Measurements from ENCODE around the gene TMEM131. TPM values are rescaled to one million over a fixed set of nuclear protein-coding genes. Genes with fewer than 3 reads are reported as not detected.
"Not testable (repeated sequence)": the region's sequence is repeated elsewhere in the genome, so short reads cannot be mapped to it uniquely, and the experiment has no call there.

TMEM131 gene
- total and polyA plus RNA-seq, 11 donors = 9.3 to 38.3 (median 31.2) TPM

GRCh38 chr2:98026927-98027522 is 31.3 kb upstream of the TMEM131 start:
- DNase-seq (no peak), ATAC-seq (peak in 3 of 4 donors; percentile 36 to 62 (median 52))
- WGBS, 4 donors = 41 to 59% (median 55%) methylated on average over 2 of the region's 2 CpGs
- Histone ChIP-seq H3K36me3 (no peaks in the 10 kb centered on the region), H3K27me3 (peaks cover 0 to 11% (median 0%) of the 10 kb centered on the region in 9 donors), H3K27ac (no peak overlapping the region), H3K9me3 (no peaks in the 10 kb centered on the region), H3K4me1 (peaks cover 0 to 33% (median 8%) of the 10 kb centered on the region in 12 donors), H3K4me3 (no peak overlapping the region)
- TF ChIP-seq CTCF (IDR thresholded peaks at IDR 0.05) (no peak), POLR2A (IDR thresholded peaks at IDR 0.05) (no peak)
- intact Hi-C loops (cut with DNase I) = no loop called here

- intact Hi-C loops (cut with DNase I) = no loop called here
- ATAC-seq (peak in 2 of 4 donors; percentile 45 to 66), DNase-seq (no peak)
- WGBS, 4 donors = 45 to 52% (median 51%) methylated on average over 5 of the region's 5 CpGs
- H3K9me3 ChIP-seq = no peaks in the 10 kb centered on the region
- H3K4me3 ChIP-seq = no peak overlapping the region
- peaks cover 0 to 36% (median 10%) of the 10 kb centered on the region in 12 donors for H3K4me1 ChIP-seq
- H3K27ac ChIP-seq = peak overlapping the region in 1 of 12 donors; percentile 6
- no peak for TF ChIP-seq CTCF (IDR thresholded peaks at IDR 0.05)
- TF ChIP-seq POLR2A (IDR thresholded peaks at IDR 0.05) = no peak
- H3K27me3 ChIP-seq = peaks cover 0 to 7% (median 0%) of the 10 kb centered on the region in 9 donors
- H3K36me3 ChIP-seq = no peaks in the 10 kb centered on the region
These were observed 30.5 kb upstream of the TMEM131 start for GRCh38 chr2:98026292-98026691.

- no peak overlapping the region for H3K27ac ChIP-seq
- no peaks in the 10 kb centered on the region for H3K9me3 ChIP-seq
- DNase-seq = no peak
- no peak for ATAC-seq
- no peaks in the 10 kb centered on the region for H3K36me3 ChIP-seq
- peaks cover 0 to 7% (median 0%) of the 10 kb centered on the region in 9 donors for H3K27me3 ChIP-seq
- H3K4me3 ChIP-seq = no peak overlapping the region
- TF ChIP-seq POLR2A (IDR thresholded peaks at IDR 0.05) (no peak), CTCF (IDR thresholded peaks at IDR 0.05) (peak in 1 of 12 donors; percentile 15)
- intact Hi-C loops (cut with DNase I) = no loop called here
- H3K4me1 ChIP-seq = peaks cover 0 to 36% (median 11%) of the 10 kb centered on the region in 12 donors
These were observed 29.8 kb upstream of the TMEM131 start for GRCh38 chr2:98025481-98026037.

GRCh38 chr2:98022067-98022466 is 26.3 kb upstream of the TMEM131 start:
- H3K4me3 ChIP-seq; H3K27me3 ChIP-seq; intact Hi-C loops (cut with DNase I); H3K9me3 ChIP-seq; ATAC-seq; DNase-seq; H3K36me3 ChIP-seq; H3K27ac ChIP-seq: not testable (repeated sequence)
- WGBS, 4 donors = 91 to 95% (median 94%) methylated on average over 3 of the region's 3 CpGs
- H3K4me1 ChIP-seq = peaks cover 0 to 23% (median 11%) of the 10 kb centered on the region in 12 donors

All from heart left ventricle (tissue), 16 donors.